GM12891 (cell line): ENCODE data around the gene PSAPL1.

ENCODE experiments used
- DNase-seq: peaks from one replicate; pipeline ENCODE4 v3.0.0; 2011; ENCODE audit warnings: low spot score; ENCODE audit not compliant: insufficient read length
- FAIRE-seq: peaks from 2 replicates; lab custom pipeline; 2011; peaks lifted over from hg19 to GRCh38; lab: Jason Lieb, UNC
- PAX5 ChIP-seq: IDR thresholded peaks from 2 replicates; pipeline ENCODE4 v1.6.1; 2011; ENCODE audit warnings: low read length, moderate library complexity, mild to moderate bottlenecking; ENCODE audit not compliant: insufficient read depth, severe bottlenecking
- POLR2A ChIP-seq: IDR thresholded peaks from 2 replicates; pipeline ENCODE4 v1.6.1; 2011; ENCODE audit warnings: low read depth, low read length, control low read depth
- POLR2AphosphoS5 ChIP-seq: IDR thresholded peaks from 2 replicates; pipeline ENCODE4 v1.6.1; 2011; ENCODE audit warnings: low read depth, low read length, control low read depth
- POU2F2 ChIP-seq: IDR thresholded peaks from 2 replicates; pipeline ENCODE4 v1.6.1; 2011; ENCODE audit warnings: low read depth, mild to moderate bottlenecking, control low read depth, low read length, moderate library complexity
- SPI1 ChIP-seq: IDR thresholded peaks from 2 replicates; pipeline ENCODE4 v1.6.1; 2011; ENCODE audit warnings: low read depth, low read length, control low read depth
- TAF1 ChIP-seq: IDR thresholded peaks from 2 replicates; pipeline ENCODE4 v1.6.1; 2011; ENCODE audit warnings: low read depth, low read length, control low read depth

Gene PSAPL1

GRCh38 chr4:7470111-7470510, 35.4 kb upstream of the PSAPL1 start:
- FAIRE-seq (no peak), DNase-seq (no peak)
- TF ChIP-seq POLR2AphosphoS5 = no peak
- no peak for TF ChIP-seq POLR2A
- no peak for TF ChIP-seq POU2F2
- TF ChIP-seq PAX5 = no peak
- no peak for TF ChIP-seq SPI1
- TF ChIP-seq TAF1 = no peak

GRCh38 chr4:7469023-7469422, 34.3 kb upstream of the PSAPL1 start:
- TF ChIP-seq PAX5 (no peak), POU2F2 (no peak), POLR2AphosphoS5 (no peak)
- FAIRE-seq (no peak), DNase-seq (no peak)

GRCh38 chr4:7467471-7467870, 32.7 kb upstream of the PSAPL1 start:
- TF ChIP-seq TAF1 (no peak), POLR2AphosphoS5 (no peak), SPI1 (no peak), POU2F2 (no peak), POLR2A (no peak), PAX5 (no peak)
- DNase-seq (no peak), FAIRE-seq (no peak)

GRCh38 chr4:7466904-7467303, 32.2 kb upstream of the PSAPL1 start:
- TF ChIP-seq POLR2A = no peak
- no peak for TF ChIP-seq TAF1
- no peak for DNase-seq

GRCh38 chr4:7466215-7466614, 31.5 kb upstream of the PSAPL1 start:
- TF ChIP-seq POLR2AphosphoS5 (no peak), POU2F2 (no peak), PAX5 (no peak), POLR2A (no peak), TAF1 (no peak), SPI1 (no peak)
- DNase-seq (no peak), FAIRE-seq (no peak)

More at GRCh38 chr4:7466904-7467303, 32.2 kb upstream of the PSAPL1 start:
- no peak for FAIRE-seq

GRCh38 chr4:7465017-7465416, 30.3 kb upstream of the PSAPL1 start:
- no peak for TF ChIP-seq POLR2AphosphoS5
- TF ChIP-seq TAF1 = no peak
- FAIRE-seq (no peak), DNase-seq (no peak)

GRCh38 chr4:7464259-7464655, 29.5 kb upstream of the PSAPL1 start:
- FAIRE-seq = no peak
- TF ChIP-seq TAF1 (no peak), POLR2A (no peak), SPI1 (no peak), PAX5 (no peak), POLR2AphosphoS5 (no peak), POU2F2 (no peak)
- no peak for DNase-seq

GRCh38 chr4:7463566-7464258, 29.0 kb upstream of the PSAPL1 start:
- DNase-seq (no peak), FAIRE-seq (no peak)
- no peak for TF ChIP-seq TAF1
- no peak for TF ChIP-seq POLR2AphosphoS5
- no peak for TF ChIP-seq SPI1
- TF ChIP-seq PAX5 = no peak
- TF ChIP-seq POU2F2 = no peak
- TF ChIP-seq POLR2A = no peak

GRCh38 chr4:7462509-7462971, 27.8 kb upstream of the PSAPL1 start:
- DNase-seq (no peak), FAIRE-seq (no peak)
- TF ChIP-seq POLR2AphosphoS5 (no peak), SPI1 (no peak), POLR2A (no peak)

- no peak for DNase-seq
- FAIRE-seq = no peak
- no peak for TF ChIP-seq POLR2A
Measured at GRCh38 chr4:7461230-7461629, 26.5 kb upstream of the PSAPL1 start.
